Breast epithelium (tissue), 3 donors: ENCODE results near the gene EPHB2.

Source experiments
- CTCF ChIP-seq, 3 donors: fragments of 450-650 bp; IDR thresholded peaks; one replicate each; pipeline ENCODE4 v1.5.1; 2016 to 2017; ENCODE audit warnings: antibody characterized with exemption in 3 of 3, mild to moderate bottlenecking in 3 of 3, moderate library complexity in 3 of 3
- POLR2A ChIP-seq: fragments of 450-650 bp; IDR thresholded peaks from one replicate; pipeline ENCODE4 v1.6.1; 2016; ENCODE audit warnings: antibody characterized with exemption, mild to moderate bottlenecking, moderate library complexity
- POLR2AphosphoS5 ChIP-seq, 3 donors: sonication (generic); formaldehyde crosslinking; IDR thresholded peaks; one replicate each; pipeline ENCODE4 v1.6.1; 2017; ENCODE audit warnings: antibody characterized with exemption in 3 of 3

- TF ChIP-seq CTCF (IDR thresholded peaks at IDR 0.05) (no peak), POLR2A (no peak), POLR2AphosphoS5 (IDR thresholded peaks at IDR 0.05) (no peak)
These were observed 93.8 kb downstream of the EPHB2 start for GRCh38 chr1:22804406-22804805.
